Measurements from ENCODE around the gene MCM8.
A peak's percentile ranks its signal among the peaks of the same experiment; 100 is the strongest.

The MCM8 gene

GRCh38 chr20:5947276-5947675, 3.2 kb upstream of the MCM8 start:
- Histone ChIP-seq H3K4me3 (no peak overlapping the region), H3K27me3 (no peaks in the 10 kb centered on the region), H3K36me3 (peaks cover 36 to 49% (median 37%) of the 10 kb centered on the region in 3 donors), H3K27ac (no peak overlapping the region), H3K9me3 (no peaks in the 10 kb centered on the region), H3K4me1 (peaks cover 0 to 25% (median 19%) of the 10 kb centered on the region in 4 donors)
- DNase-seq = no peak
- no peak for TF ChIP-seq CTCF (IDR thresholded peaks at IDR 0.05)
- intact Hi-C loops (cut with DNase I; ENCODE audit: low total_unique reads) = loop anchor here (10.0 kb wide), 1 partner anchor 128 kb away; no protein-coding TSS in a partner anchor

GRCh38 chr20:5949943-5950270, 545 bp upstream of the MCM8 start:
- H3K4me1 ChIP-seq = peaks cover 0 to 25% (median 19%) of the 10 kb centered on the region in 4 donors
- intact Hi-C loops (cut with DNase I; ENCODE audit: low total_unique reads) = loop anchor here (10.0 kb wide), 1 partner anchor 125 kb away; no protein-coding TSS in a partner anchor
- TF ChIP-seq CTCF (IDR thresholded peaks at IDR 0.05) = no peak

GRCh38 chr20:5967469-5967868, 17.0 kb downstream of the MCM8 start:
- Histone ChIP-seq H3K9me3 (no peaks in the 10 kb centered on the region), H3K27ac (no peak overlapping the region), H3K4me3 (no peak overlapping the region), H3K4me1 (no peaks in the 10 kb centered on the region), H3K36me3 (peaks cover 7 to 53% (median 17%) of the 10 kb centered on the region in 3 donors), H3K27me3 (no peaks in the 10 kb centered on the region)
- TF ChIP-seq CTCF (IDR thresholded peaks at IDR 0.05) = no peak
- intact Hi-C loops (cut with DNase I; ENCODE audit: low total_unique reads) = no loop called here
- no peak for DNase-seq

More at GRCh38 chr20:5949943-5950270, 545 bp upstream of the MCM8 start:
- Histone ChIP-seq H3K36me3 (peaks cover 12 to 44% (median 20%) of the 10 kb centered on the region in 3 donors), H3K27ac (peak overlapping the region; percentile 74 to 75), H3K9me3 (no peaks in the 10 kb centered on the region), H3K27me3 (no peaks in the 10 kb centered on the region), H3K4me3 (peak overlapping the region; percentile 63 to 91)
- no peak for DNase-seq

- peaks cover 7 to 59% (median 20%) of the 10 kb centered on the region in 3 donors for H3K36me3 ChIP-seq
- H3K4me3 ChIP-seq = no peak overlapping the region
- H3K4me1 ChIP-seq = no peaks in the 10 kb centered on the region
- intact Hi-C loops (cut with DNase I; ENCODE audit: low total_unique reads) = no loop called here
- H3K27me3 ChIP-seq = no peaks in the 10 kb centered on the region
- no peak for TF ChIP-seq CTCF (IDR thresholded peaks at IDR 0.05)
- no peaks in the 10 kb centered on the region for H3K9me3 ChIP-seq
- no peak overlapping the region for H3K27ac ChIP-seq
- no peak for DNase-seq
Measured at GRCh38 chr20:5968462-5968861, 18.0 kb downstream of the MCM8 start.

GRCh38 chr20:5969348-5969935, 19.0 kb downstream of the MCM8 start:
- Histone ChIP-seq H3K27me3 (no peaks in the 10 kb centered on the region), H3K4me3 (no peak overlapping the region), H3K9me3 (no peaks in the 10 kb centered on the region), H3K36me3 (peaks cover 7 to 59% (median 18%) of the 10 kb centered on the region in 3 donors), H3K4me1 (no peaks in the 10 kb centered on the region), H3K27ac (no peak overlapping the region)
- intact Hi-C loops (cut with DNase I; ENCODE audit: low total_unique reads) = no loop called here
- no peak for TF ChIP-seq CTCF (IDR thresholded peaks at IDR 0.05)
- no peak for DNase-seq
